Mesendoderm (in vitro differentiated cells): ENCODE results near the gene ENO1.
"Not testable (repeated sequence)": the region's sequence is repeated elsewhere in the genome, so short reads cannot be mapped to it uniquely, and the experiment has no call there.

Experiments
- DNase-seq: peaks from one replicate; pipeline ENCODE4 v3.0.0; 2013
- H2AK5ac ChIP-seq: 2 replicates; pipeline ENCODE4 v1.6.1; 2013; ENCODE audit warnings: low read length, inconsistent platforms
- H2BK120ac ChIP-seq: 2 replicates; pipeline ENCODE4 v1.6.1; 2013; ENCODE audit warnings: low read depth, mild to moderate bottlenecking, low read length, moderate library complexity, mixed read lengths
- H2BK15ac ChIP-seq: replicated peaks from 2 replicates; pipeline ENCODE4 v1.6.1; 2013; ENCODE audit warnings: low read depth, mild to moderate bottlenecking, moderate library complexity
- H2BK5ac ChIP-seq: 2 replicates; pipeline ENCODE4 v1.6.1; 2013; ENCODE audit warnings: low read length, inconsistent platforms
- H3K18ac ChIP-seq: 2 replicates; pipeline ENCODE4 v1.6.1; 2013; ENCODE audit warnings: mild to moderate bottlenecking, low read length, mixed read lengths
- H3K23ac ChIP-seq: one replicate; pipeline ENCODE4 v1.6.1; 2013; ENCODE audit warnings: low read length
- H3K27ac ChIP-seq: 2 replicates; pipeline ENCODE4 v1.5.1; 2013; ENCODE audit warnings: low read depth, mild to moderate bottlenecking, inconsistent platforms, low read length, moderate library complexity
- H3K27me3 ChIP-seq: 2 replicates; pipeline ENCODE4 v1.6.1; 2013; ENCODE audit warnings: low read length, control low read depth, mild to moderate bottlenecking, inconsistent platforms; ENCODE audit not compliant: insufficient read depth, poor library complexity
- H3K36me3 ChIP-seq: 2 replicates; pipeline ENCODE4 v1.6.1; 2013; ENCODE audit warnings: low read length, inconsistent platforms; ENCODE audit not compliant: control insufficient read depth, insufficient read depth
- H3K4ac ChIP-seq: one replicate; pipeline ENCODE4 v1.6.1; 2013; ENCODE audit warnings: low read depth, mild to moderate bottlenecking, low read length, moderate library complexity
- H3K4me1 ChIP-seq: 2 replicates; pipeline ENCODE4 v1.6.1; 2013; ENCODE audit warnings: low read depth, low read length, inconsistent platforms; ENCODE audit not compliant: control insufficient read depth
- H3K4me2 ChIP-seq: 2 replicates; pipeline ENCODE4 v1.6.1; 2013; ENCODE audit warnings: low read length
- H3K4me3 ChIP-seq: 2 replicates; pipeline ENCODE4 v1.5.1; 2013; ENCODE audit warnings: mild to moderate bottlenecking, low read length
- H3K56ac ChIP-seq: one replicate; pipeline ENCODE4 v1.6.1; 2013; ENCODE audit warnings: low read length
- H3K79me1 ChIP-seq: 2 replicates; pipeline ENCODE4 v1.6.1; 2013; ENCODE audit warnings: low read length, inconsistent platforms
- H3K79me2 ChIP-seq: 2 replicates; pipeline ENCODE4 v1.6.1; 2013; ENCODE audit warnings: mild to moderate bottlenecking, low read length; ENCODE audit not compliant: control insufficient read depth, insufficient read depth
- H3K9ac ChIP-seq: 2 replicates; pipeline ENCODE4 v1.6.1; 2013; ENCODE audit warnings: low read length, inconsistent platforms
- H4K5ac ChIP-seq: one replicate; pipeline ENCODE4 v1.6.1; 2013; ENCODE audit warnings: low read length
- H4K8ac ChIP-seq: one replicate; pipeline ENCODE4 v1.6.1; 2013; ENCODE audit warnings: low read depth, mild to moderate bottlenecking, control low read depth, low read length, moderate library complexity
- WGBS: extraction: QIAGEN DNeasy Blood & Tissue Kit; methylation state at CpG from one replicate; pipeline ENCODE4 v1.1.7; 2013; ENCODE audit warnings: low lambda C conversion rate, missing lambda C conversion rate; ENCODE audit not compliant: insufficient coverage; ENCODE audit errors: extremely low coverage; 5-methylcytosine and 5-hydroxymethylcytosine counted together

Gene ENO1

DNA sequence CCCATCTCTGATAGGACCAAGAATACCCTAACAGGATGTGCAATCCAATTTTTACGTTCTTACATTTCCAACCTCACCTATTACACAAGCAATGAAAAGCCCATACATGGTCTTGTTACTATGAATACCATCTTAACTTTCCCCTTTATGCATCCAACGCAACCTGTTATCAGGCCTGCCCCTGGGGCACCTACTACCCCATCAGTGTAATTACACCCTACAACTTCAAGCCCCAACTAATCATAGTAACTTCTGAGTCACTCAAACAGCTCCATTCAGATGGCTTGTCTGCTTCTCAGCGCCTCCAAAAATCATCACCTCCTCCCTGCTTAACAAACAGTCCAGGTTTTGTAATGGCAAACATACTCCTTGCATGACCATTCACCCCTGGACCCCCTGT lies 18.3 kb upstream of the ENO1 start:
- DNase-seq, H3K79me1 ChIP-seq, H3K27me3 ChIP-seq, H3K4me3 ChIP-seq, H3K27ac ChIP-seq, H4K8ac ChIP-seq, H3K36me3 ChIP-seq, H3K9ac ChIP-seq, H2BK5ac ChIP-seq, H3K4me1 ChIP-seq, H2BK15ac ChIP-seq, H3K18ac ChIP-seq, H3K23ac ChIP-seq, H3K79me2 ChIP-seq, H2AK5ac ChIP-seq, H3K4me2 ChIP-seq, H3K4ac ChIP-seq, H3K56ac ChIP-seq, H4K5ac ChIP-seq, H2BK120ac ChIP-seq: not testable (repeated sequence)
- no CpG with 5 or more reads among the region's 3 CpGs for WGBS

DNA sequence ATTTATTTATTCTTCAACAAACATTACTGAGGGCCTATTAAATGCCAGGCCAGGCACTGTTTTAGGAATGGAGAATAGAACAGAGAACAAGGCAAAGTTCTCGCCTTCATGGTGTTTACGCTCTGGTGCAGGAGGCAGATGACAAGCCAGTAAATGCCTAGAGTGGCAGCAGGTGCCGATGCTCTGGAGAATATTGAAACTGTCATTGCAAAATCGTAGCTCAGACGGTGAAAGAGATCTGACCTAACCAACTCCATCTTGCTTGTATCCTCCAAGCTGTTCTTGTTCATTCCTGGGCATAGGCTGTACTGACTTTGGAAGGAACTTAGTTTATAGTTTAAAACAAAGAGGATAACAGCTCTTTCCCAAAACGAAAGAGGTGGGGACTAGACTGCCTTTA lies 13.5 kb upstream of the ENO1 start:
- H3K56ac ChIP-seq = no peak overlapping the region
- no peak overlapping the region for H2BK120ac ChIP-seq
- no peak overlapping the region for H3K4ac ChIP-seq
- H3K9ac ChIP-seq = no peak overlapping the region
- H3K27ac ChIP-seq = no peak overlapping the region
- H3K4me1 ChIP-seq = no peaks in the 10 kb centered on the region
- no peak overlapping the region for H2BK15ac ChIP-seq
- no peak overlapping the region for H4K5ac ChIP-seq
- H3K4me2 ChIP-seq = no peak overlapping the region
- no peak overlapping the region for H3K23ac ChIP-seq
- no peak overlapping the region for H3K18ac ChIP-seq
- H3K27me3 ChIP-seq = no peaks in the 10 kb centered on the region
- no CpG with 5 or more reads among the region's 6 CpGs for WGBS
- H2BK5ac ChIP-seq = no peak overlapping the region
- H2AK5ac ChIP-seq = no peak overlapping the region
- H4K8ac ChIP-seq = no peak overlapping the region
- H3K4me3 ChIP-seq = no peak overlapping the region
- no peaks in the 10 kb centered on the region for H3K79me1 ChIP-seq
- H3K79me2 ChIP-seq = no peaks in the 10 kb centered on the region
- no peak for DNase-seq
- no peaks in the 10 kb centered on the region for H3K36me3 ChIP-seq

DNA sequence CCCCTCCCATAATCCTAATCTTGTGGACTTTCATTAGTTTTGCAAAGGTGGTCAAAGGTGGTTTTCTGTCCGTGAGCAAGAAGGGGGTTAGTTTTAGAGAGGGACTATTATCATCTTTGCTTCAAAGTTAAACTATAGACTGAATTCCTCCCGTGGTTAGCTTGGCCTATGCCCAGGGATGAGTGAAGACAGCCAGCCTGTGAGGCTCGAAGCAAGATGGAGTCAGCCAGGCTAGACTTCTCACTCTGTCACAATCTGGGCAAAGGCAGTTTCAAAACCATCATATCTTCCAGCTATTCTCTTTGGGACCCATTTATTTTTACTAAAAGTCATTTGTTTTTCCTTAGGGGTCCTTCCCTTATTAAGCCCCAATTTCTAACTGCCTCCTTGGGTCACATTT lies 12.9 kb upstream of the ENO1 start:
- no peak overlapping the region for H2BK5ac ChIP-seq
- no CpG with 5 or more reads among the region's 3 CpGs for WGBS
- no peak overlapping the region for H2BK15ac ChIP-seq

DNA sequence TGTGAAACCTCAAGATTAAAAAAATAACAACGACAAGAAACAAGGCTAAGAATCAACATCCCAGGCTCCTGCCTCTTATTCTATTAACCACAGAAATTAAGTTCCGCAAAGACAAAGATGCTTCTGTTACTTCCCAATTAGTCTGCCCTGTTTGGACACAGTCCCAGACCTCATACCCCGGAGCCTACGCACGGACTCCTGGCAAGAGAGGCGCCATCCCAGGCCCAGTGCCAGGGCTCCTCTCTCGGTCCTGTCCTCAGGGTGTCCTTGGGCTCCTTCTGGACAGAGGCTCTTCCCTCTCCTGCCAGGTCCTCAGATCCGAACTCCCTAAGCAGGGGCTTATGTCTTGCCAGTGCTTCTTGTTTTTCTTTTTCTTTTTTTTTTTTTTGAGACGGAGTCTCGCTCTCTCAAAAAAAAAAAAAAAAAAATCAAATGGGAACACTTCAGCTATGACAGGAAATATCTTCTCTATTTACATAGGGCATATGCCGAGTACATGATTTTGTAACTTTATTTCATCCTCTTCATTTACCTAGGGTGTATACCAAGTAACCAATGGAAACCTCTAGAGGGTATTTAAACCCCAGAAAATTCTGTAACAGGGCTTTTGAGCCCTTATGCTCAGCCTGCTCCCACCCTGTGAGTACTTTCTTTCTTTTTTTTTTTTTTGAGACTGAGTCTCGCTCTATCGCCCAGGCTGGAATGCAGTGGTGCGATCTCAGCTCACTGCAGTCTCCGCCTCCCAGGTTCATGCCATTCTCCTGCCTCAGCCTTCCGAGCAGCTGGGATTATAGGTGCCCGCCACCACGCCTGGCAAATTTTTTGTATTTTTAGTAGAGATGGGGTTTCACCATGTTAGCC lies 11.7 kb upstream of the ENO1 start:
- Histone ChIP-seq H3K36me3 (no peaks in the 10 kb centered on the region), H3K79me1 (no peaks in the 10 kb centered on the region), H3K27me3 (no peaks in the 10 kb centered on the region), H3K9ac (no peak overlapping the region), H3K4me1 (no peaks in the 10 kb centered on the region), H3K56ac (peak overlapping the region; percentile 54), H3K4me3 (no peak overlapping the region), H3K27ac (peak overlapping the region; percentile 54), H2BK5ac (no peak overlapping the region), H3K18ac (peak overlapping the region; percentile 24), H3K4ac (peak overlapping the region; percentile 38), H3K79me2 (no peaks in the 10 kb centered on the region), H4K8ac (no peak overlapping the region), H2BK15ac (peak overlapping the region; percentile 7), H3K23ac (no peak overlapping the region), H2AK5ac (no peak overlapping the region), H4K5ac (no peak overlapping the region), H3K4me2 (no peak overlapping the region), H2BK120ac (no peak overlapping the region)
- DNase-seq = no peak
- no CpG with 5 or more reads among the region's 18 CpGs for WGBS

More for the DNA sequence above, 12.9 kb upstream of the ENO1 start:
- Histone ChIP-seq H3K79me2 (no peaks in the 10 kb centered on the region), H3K4me1 (no peaks in the 10 kb centered on the region), H3K4ac (no peak overlapping the region), H3K23ac (no peak overlapping the region), H2AK5ac (no peak overlapping the region), H3K27ac (no peak overlapping the region), H3K18ac (no peak overlapping the region), H3K4me2 (no peak overlapping the region), H3K27me3 (no peaks in the 10 kb centered on the region), H3K9ac (no peak overlapping the region), H3K36me3 (no peaks in the 10 kb centered on the region), H4K8ac (no peak overlapping the region), H3K4me3 (no peak overlapping the region), H3K56ac (no peak overlapping the region), H4K5ac (no peak overlapping the region), H3K79me1 (no peaks in the 10 kb centered on the region), H2BK120ac (no peak overlapping the region)
- no peak for DNase-seq

DNA sequence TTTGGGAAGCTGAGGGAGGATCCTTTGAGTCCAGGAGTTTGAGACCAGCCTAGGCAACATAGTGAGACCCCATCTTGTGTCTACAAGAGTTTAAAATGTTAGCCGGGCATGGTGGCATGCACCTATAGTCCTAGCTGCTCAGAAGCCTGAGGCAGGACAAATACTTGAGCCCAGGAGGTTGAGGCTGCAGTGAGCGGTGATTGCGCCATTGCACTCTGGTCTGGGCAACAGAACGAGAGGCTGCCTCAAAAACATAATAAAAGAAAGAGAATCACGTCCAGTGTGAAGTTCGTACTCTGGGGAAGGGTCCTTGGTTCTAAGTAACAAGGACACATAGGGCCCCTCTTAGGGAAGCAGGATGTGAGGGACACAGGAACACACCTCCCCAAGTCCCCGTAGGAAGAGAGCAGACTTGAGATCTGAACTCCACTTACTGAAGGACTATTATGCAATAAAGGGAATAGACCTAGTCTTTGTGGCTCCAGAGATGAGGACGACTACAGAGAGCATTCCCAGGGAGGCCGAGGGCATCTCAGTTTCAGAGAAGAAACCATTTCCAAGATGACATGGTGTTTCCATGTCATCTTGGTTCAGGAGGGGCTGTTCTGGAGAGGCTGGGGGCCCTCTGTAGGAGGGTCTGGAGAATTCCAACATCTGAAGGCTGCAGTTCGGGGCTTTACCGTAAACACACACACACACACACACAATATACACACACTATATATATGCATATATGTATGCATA lies 10.8 kb upstream of the ENO1 start:
- peaks cover 4% of the 10 kb centered on the region for H3K4me1 ChIP-seq
- no peaks in the 10 kb centered on the region for H3K79me1 ChIP-seq
- no peaks in the 10 kb centered on the region for H3K27me3 ChIP-seq
- no peak overlapping the region for H3K18ac ChIP-seq
- no peak overlapping the region for H3K4ac ChIP-seq
- WGBS = no CpG with 5 or more reads among the region's 11 CpGs
- no peak overlapping the region for H4K5ac ChIP-seq
- H3K27ac ChIP-seq = no peak overlapping the region
- H3K36me3 ChIP-seq = no peaks in the 10 kb centered on the region
- H2AK5ac ChIP-seq = no peak overlapping the region
- H4K8ac ChIP-seq = no peak overlapping the region
- H2BK15ac ChIP-seq = no peak overlapping the region
- H2BK5ac ChIP-seq = no peak overlapping the region
- no peak overlapping the region for H3K9ac ChIP-seq
- H3K56ac ChIP-seq = no peak overlapping the region
- no peak for DNase-seq
- no peak overlapping the region for H3K23ac ChIP-seq
- H3K4me3 ChIP-seq = no peak overlapping the region
- no peak overlapping the region for H2BK120ac ChIP-seq
- H3K79me2 ChIP-seq = no peaks in the 10 kb centered on the region
- H3K4me2 ChIP-seq = no peak overlapping the region
